ENCODE measurements around the gene PAX5.

DNA sequence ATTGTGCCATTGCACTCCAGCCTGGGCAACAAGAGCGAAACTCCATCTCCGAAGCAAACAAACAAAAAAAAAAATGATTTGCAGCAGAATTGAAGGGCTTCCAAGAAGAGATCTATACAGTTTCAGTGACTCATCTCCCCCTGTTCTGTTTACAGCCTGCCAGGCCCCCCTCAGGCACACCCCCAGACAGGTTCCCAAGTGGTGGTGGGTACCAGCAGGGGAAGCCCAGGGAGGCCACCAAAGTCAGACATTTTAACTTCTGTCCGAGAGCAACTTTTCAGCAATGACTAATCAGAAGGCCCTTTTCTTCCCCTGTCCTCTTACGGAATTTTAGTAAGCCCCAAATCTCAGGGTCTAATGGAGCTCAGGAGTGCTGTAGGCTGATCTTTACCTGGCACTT, 98.7 kb downstream of the PAX5 start:
- TF ChIP-seq CTCF (IDR thresholded peaks at IDR 0.05) = no peak
- TF ChIP-seq POLR2A (IDR thresholded peaks at IDR 0.05) = no peak
- no peak for TF ChIP-seq EP300 (IDR thresholded peaks at IDR 0.05)
